Body of pancreas (tissue), 4 donors: ENCODE measurements around the gene KIF5B. TPM values are rescaled to one million over a fixed set of nuclear protein-coding genes. Genes with fewer than 3 reads are reported as not detected.
A peak's percentile ranks its signal among the peaks of the same experiment; 100 is the strongest.

Source experiments
- ATAC-seq: fragments of 150-250 bp; one replicate; pipeline ENCODE4 v1.9.1; 2016
- DNase-seq, 4 donors: peaks; one replicate each; pipeline ENCODE4 v3.0.0-alpha.2; 2019
- H3K27ac ChIP-seq, 4 donors: fragments of 200-600 bp; sonication (generic); 1 replicate in 3 of 4; 2 replicates in 1 of 4; pipeline versions ENCODE4 v1.5.1 to v1.6.1; 2016 to 2019; ENCODE audit warnings: mild to moderate bottlenecking in 1 of 4, mixed read lengths in 1 of 4, moderate library complexity in 1 of 4
- H3K27me3 ChIP-seq, 2 donors: fragments of 200-600 bp; sonication (generic); one replicate each; pipeline ENCODE4 v1.6.0; 2016; ENCODE audit warnings: mild to moderate bottlenecking in 1 of 2
- H3K36me3 ChIP-seq, 2 donors: fragments of 200-600 bp; sonication (generic); replicated peaks in 1 of 2; 2 replicates each; pipeline ENCODE4 v1.5.1; 2016; ENCODE audit warnings: low read depth in 2 of 2; ENCODE audit not compliant: insufficient read depth in 1 of 2
- H3K4me1 ChIP-seq: fragments of 200-600 bp; sonication (generic); one replicate; pipeline ENCODE4 v1.6.0; 2016
- H3K4me3 ChIP-seq, 2 donors: fragments of 200-600 bp; sonication (generic); 1 replicate in 1 of 2; 2 replicates in 1 of 2; pipeline ENCODE4 v1.5.1; 2016 to 2019
- H3K9me3 ChIP-seq, 3 donors: fragments of 200-600 bp; sonication (generic); 1 replicate in 2 of 3; 2 replicates in 1 of 3; pipeline ENCODE4 v1.5.1; 2016
- POLR2A ChIP-seq, 3 donors: fragments of 450-650 bp; IDR thresholded peaks; one replicate each; pipeline ENCODE4 v1.6.1; 2016; ENCODE audit warnings: antibody characterized with exemption in 3 of 3, mild to moderate bottlenecking in 2 of 3
- WGBS, 2 donors: methylation state at CpG; one replicate each; pipeline ENCODE4 v1.1.5; 2017; 5-methylcytosine and 5-hydroxymethylcytosine counted together
- intact Hi-C: fragments of 100-400 bp; cut with DNase I; formaldehyde crosslinking; loops from one replicate; pipeline ENCODE4 v1.15.1; 2023
- total RNA-seq, 2 donors: library from RNA; depleted of rRNA; stranded (reverse); fragments of >200 nt; gene quantifications; one replicate each; pipeline ENCODE4 v1.1.0, GENCODE V29; 2016
- TF ChIP-seq, protein P1 (sequence below), 7 experiments: fragments of 450-650 bp in 4 of 7; fragments of 200-600 bp in 3 of 7; sonication (generic) in 3 of 7; IDR thresholded peaks; one replicate each; pipeline ENCODE4 v1.5.1; 2016 to 2019; ENCODE audit warnings: antibody characterized with exemption in 7 of 7

The KIF5B gene
- total RNA-seq, 2 donors from 2014 or later = 53.7 to 59.9 TPM

DNA sequence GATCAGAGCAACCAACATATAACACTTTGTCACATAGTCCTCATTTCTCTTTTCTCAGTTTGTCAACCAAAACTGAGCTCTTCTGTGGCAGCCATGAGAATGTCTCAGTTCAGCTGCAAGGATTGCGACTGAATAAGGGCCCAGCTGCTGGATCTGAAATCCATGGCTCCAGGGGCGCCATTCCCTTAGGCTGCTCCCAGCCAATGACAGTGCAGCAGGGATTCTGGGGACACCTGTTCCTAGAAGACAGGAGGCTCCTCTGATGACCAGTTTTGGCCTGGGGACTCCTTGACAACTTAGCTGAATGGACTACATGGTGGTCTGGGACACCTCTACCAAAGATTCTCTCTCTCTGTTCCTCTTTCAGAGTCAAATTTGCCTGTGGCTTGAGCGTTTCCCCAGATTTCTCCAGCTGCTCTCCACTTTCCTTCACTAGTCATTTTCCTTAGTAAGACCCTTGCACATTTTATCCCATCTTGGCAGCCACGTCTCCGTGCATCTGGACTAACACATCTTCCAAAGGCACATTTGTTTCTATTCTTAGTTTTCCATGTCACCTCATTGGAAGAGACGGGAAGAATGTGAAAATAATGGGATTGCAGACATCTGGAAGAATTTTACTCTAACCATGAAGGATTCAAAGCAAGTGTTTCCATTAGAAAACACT, 28.1 kb upstream of the KIF5B start:
- Histone ChIP-seq H3K27ac (no peak overlapping the region), H3K4me3 (no peak overlapping the region), H3K36me3 (no peaks in the 10 kb centered on the region), H3K27me3 (no peaks in the 10 kb centered on the region), H3K9me3 (no peaks in the 10 kb centered on the region), H3K4me1 (no peaks in the 10 kb centered on the region)
- no peak for TF ChIP-seq POLR2A (IDR thresholded peaks at IDR 0.05)
- TF ChIP-seq, protein P1, sequence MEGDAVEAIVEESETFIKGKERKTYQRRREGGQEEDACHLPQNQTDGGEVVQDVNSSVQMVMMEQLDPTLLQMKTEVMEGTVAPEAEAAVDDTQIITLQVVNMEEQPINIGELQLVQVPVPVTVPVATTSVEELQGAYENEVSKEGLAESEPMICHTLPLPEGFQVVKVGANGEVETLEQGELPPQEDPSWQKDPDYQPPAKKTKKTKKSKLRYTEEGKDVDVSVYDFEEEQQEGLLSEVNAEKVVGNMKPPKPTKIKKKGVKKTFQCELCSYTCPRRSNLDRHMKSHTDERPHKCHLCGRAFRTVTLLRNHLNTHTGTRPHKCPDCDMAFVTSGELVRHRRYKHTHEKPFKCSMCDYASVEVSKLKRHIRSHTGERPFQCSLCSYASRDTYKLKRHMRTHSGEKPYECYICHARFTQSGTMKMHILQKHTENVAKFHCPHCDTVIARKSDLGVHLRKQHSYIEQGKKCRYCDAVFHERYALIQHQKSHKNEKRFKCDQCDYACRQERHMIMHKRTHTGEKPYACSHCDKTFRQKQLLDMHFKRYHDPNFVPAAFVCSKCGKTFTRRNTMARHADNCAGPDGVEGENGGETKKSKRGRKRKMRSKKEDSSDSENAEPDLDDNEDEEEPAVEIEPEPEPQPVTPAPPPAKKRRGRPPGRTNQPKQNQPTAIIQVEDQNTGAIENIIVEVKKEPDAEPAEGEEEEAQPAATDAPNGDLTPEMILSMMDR (IDR thresholded peaks at IDR 0.05) = no peak
- 75 to 85% methylated on average over 6 of the region's 6 CpGs for WGBS, 2 donors
- intact Hi-C loops = no loop called here
- DNase-seq (no peak), ATAC-seq (no peak)

DNA sequence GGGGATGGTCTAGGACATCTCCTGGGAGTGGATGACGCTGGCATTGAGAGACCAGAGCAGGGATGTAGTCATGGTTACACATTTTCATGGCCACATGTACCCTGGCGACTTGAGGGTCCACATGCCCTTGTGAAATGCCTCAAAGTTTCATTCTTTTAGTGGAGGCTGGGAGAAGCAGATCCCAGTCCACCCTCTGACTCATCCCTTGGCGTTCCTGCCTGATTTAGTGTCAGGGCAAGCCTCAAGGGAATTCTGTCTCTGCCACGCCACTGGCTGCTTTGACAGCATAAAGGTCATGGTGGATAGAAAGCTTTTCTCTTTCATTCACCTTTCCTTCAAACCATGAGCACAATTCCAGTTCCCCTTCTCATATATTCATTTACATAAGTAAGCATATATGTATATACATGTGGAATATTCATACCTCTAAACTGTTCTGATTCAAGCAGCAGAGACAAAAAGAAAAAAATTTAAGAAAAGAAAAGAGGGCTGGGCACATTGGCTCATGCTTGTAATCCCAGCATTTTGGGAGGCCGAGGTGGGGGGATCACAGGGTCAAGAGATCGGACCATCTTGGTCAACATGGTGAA, 21.8 kb upstream of the KIF5B start:
- Histone ChIP-seq H3K36me3 (no peaks in the 10 kb centered on the region), H3K4me1 (no peaks in the 10 kb centered on the region), H3K4me3 (no peak overlapping the region), H3K9me3 (no peaks in the 10 kb centered on the region), H3K27me3 (no peaks in the 10 kb centered on the region), H3K27ac (no peak overlapping the region)
- ATAC-seq = no peak
- peak in 1 of 4 donors; percentile 30 for DNase-seq
- 74 to 77% methylated on average over 6 of the region's 6 CpGs for WGBS, 2 donors
- intact Hi-C loops = no loop called here
- TF ChIP-seq, protein P1 (IDR thresholded peaks at IDR 0.05) = no peak
- TF ChIP-seq POLR2A (IDR thresholded peaks at IDR 0.05) = no peak

DNA sequence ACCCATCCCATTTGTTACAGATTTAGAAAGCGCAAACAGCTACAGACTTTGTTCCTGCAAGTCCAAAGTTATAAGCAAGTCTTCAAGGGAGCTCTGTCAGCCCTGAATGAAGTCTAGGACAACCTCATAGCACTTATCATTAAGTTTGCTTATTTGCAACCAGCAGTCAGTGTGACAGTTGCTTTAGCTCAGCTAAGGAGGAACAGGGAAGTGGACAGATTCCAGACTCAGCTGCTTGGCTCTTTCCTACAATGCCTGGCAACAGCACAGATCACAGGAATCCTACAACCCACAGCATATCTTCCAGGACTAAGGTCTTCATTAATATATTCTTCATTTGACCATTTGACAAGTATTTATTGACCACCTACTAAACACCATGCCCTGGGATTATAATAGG, 17.4 kb upstream of the KIF5B start:
- intact Hi-C loops = no loop called here
- TF ChIP-seq, protein P1 (IDR thresholded peaks at IDR 0.05) = no peak
- no peak for TF ChIP-seq POLR2A (IDR thresholded peaks at IDR 0.05)
- no peak for ATAC-seq

DNA sequence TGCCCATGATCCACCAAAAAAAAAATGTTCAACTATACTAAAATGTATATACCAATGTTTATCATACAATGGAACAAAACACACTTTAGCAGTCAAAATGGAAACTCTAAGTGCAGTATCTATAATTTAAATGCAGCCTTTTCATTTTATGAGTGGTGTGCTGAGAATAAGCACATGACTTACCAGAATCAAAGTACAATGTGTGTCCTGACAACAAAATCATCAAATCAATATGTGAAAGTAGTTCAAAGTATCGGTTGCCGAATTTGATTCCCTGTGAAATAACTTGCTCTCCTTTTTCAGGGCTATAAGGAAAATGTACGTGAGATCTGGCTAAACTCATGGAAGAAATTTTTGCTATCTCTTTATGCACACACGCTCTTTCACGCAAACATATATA, 16.9 kb upstream of the KIF5B start:
- WGBS, 2 donors = 81 to 83% methylated on average over 5 of the region's 5 CpGs
- Histone ChIP-seq H3K9me3 (no peaks in the 10 kb centered on the region), H3K4me1 (no peaks in the 10 kb centered on the region), H3K27me3 (no peaks in the 10 kb centered on the region), H3K36me3 (no peaks in the 10 kb centered on the region), H3K27ac (no peak overlapping the region), H3K4me3 (no peak overlapping the region)
- ATAC-seq (no peak), DNase-seq (no peak)
- intact Hi-C loops = no loop called here
- TF ChIP-seq POLR2A (IDR thresholded peaks at IDR 0.05) = no peak

More for the DNA sequence above, 17.4 kb upstream of the KIF5B start:
- Histone ChIP-seq H3K9me3 (no peaks in the 10 kb centered on the region), H3K36me3 (no peaks in the 10 kb centered on the region), H3K4me1 (no peaks in the 10 kb centered on the region), H3K27ac (no peak overlapping the region), H3K4me3 (no peak overlapping the region), H3K27me3 (no peaks in the 10 kb centered on the region)
- no peak for DNase-seq
- 93% methylated on average over 1 of the region's 1 CpG for WGBS, 2 donors

DNA sequence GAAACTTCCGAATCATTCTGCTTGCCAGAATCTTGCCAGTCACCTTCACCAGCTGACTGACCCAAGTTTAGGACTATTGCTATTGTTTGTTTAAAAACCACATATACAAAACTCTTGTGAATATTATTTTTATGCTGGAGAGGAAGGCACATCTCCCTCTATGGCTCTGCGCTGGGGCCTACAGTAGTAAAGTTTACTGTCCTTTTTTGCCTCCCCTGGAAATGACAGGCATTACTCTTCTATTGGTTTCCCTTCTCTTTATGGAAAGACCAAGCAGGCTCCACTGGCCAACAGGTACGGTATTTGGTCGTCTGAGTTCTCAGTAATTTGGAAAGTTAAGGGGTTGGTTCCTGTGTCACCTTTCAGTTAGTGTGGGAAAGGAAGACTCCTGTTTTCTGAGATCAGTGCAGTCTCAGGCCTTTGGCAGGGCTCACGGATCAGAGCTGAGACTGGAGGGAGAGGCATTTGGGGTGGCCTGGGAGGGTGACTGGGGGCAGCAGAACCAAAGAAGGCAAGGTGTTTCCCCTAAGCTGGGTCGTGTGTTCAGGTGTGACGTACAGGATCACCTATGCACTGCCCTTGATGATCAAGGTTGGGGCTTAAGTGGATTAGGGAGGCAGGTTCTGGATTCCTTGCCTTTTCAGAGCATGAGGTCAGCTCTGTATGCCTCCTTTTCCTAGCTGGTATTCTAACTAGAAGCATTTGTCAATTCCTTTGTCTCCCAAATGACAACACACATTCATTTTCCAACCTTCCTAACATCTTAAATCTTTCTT, 16.0 kb upstream of the KIF5B start:
- no peak overlapping the region for H3K27ac ChIP-seq
- no peaks in the 10 kb centered on the region for H3K9me3 ChIP-seq
- no peaks in the 10 kb centered on the region for H3K4me1 ChIP-seq
- no peaks in the 10 kb centered on the region for H3K36me3 ChIP-seq
- intact Hi-C loops = no loop called here
- H3K4me3 ChIP-seq = no peak overlapping the region
- H3K27me3 ChIP-seq = no peaks in the 10 kb centered on the region
- no peak for TF ChIP-seq POLR2A (IDR thresholded peaks at IDR 0.05)
- TF ChIP-seq, protein P1 (IDR thresholded peaks at IDR 0.05) = no peak
- 71 to 72% methylated on average over 7 of the region's 7 CpGs for WGBS, 2 donors
- DNase-seq (no peak), ATAC-seq (no peak)
